Subcutaneous adipose tissue (tissue), 4 donors: ENCODE measurements around the gene HMOX1. TPM values are rescaled to one million over a fixed set of nuclear protein-coding genes. Genes with fewer than 3 reads are reported as not detected.

Source experiments
- CTCF ChIP-seq: fragments of 450-650 bp; IDR thresholded peaks from one replicate; pipeline ENCODE4 v1.5.1; 2016; ENCODE audit warnings: low read depth, mild to moderate bottlenecking, control low read depth, antibody characterized with exemption, moderate library complexity
- total RNA-seq, 4 donors: library from RNA; depleted of rRNA; stranded (reverse); fragments of >200 nt; gene quantifications; one replicate each; pipeline ENCODE4 v1.1.0, GENCODE V29; 2016

The HMOX1 gene
- total RNA-seq, 4 donors from 2014 or later = 17.6 to 80.4 (median 28.7) TPM

GRCh38 chr22:35384527-35384926, 3.6 kb downstream of the HMOX1 start:
- TF ChIP-seq CTCF = no peak

- no peak for TF ChIP-seq CTCF
Observed at GRCh38 chr22:35384975-35385588, 4.2 kb downstream of the HMOX1 start.

- no peak for TF ChIP-seq CTCF
Observed at GRCh38 chr22:35386670-35387288, 5.9 kb downstream of the HMOX1 start.

GRCh38 chr22:35390933-35391332, 10.0 kb downstream of the HMOX1 start:
- TF ChIP-seq CTCF = no peak

GRCh38 chr22:35392357-35392756, 11.5 kb downstream of the HMOX1 start:
- no peak for TF ChIP-seq CTCF

- TF ChIP-seq CTCF = no peak
Observed at GRCh38 chr22:35393116-35394010, 12.5 kb downstream of the HMOX1 start.

- TF ChIP-seq CTCF = no peak
Observed at GRCh38 chr22:35394011-35394312, 13.1 kb downstream of the HMOX1 start.
